ENCODE measurements around the gene MAPKAP1. TPM values are rescaled to one million over a fixed set of nuclear protein-coding genes. Genes with fewer than 3 reads are reported as not detected.
"Not testable (repeated sequence)": the region's sequence is repeated elsewhere in the genome, so short reads cannot be mapped to it uniquely, and the experiment has no call there.

MAPKAP1 gene
- total RNA-seq, 1 donor from 2014 or later: 122 TPM

GRCh38 chr9:125407432-125407973 is 299.5 kb downstream of the MAPKAP1 start:
- DNase-seq (no peak), ATAC-seq (ENCODE audit: poor library complexity) (peak; percentile 16)

DNA sequence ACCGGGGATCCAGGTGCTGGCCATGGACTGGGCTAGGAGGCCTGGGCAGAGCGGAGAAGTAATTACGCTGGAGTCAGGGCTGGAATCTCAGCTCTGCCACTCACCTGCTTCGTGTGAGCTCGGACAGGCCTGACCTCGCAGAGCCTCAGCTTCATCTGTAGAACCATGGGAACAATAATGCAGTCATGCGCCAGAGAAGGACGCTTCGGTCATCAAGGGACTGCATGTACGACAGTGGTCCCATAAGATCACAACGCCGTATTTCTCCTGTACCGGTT is 300.3 kb downstream of the MAPKAP1 start:
- no peak for DNase-seq
- ATAC-seq (ENCODE audit: poor library complexity): no peak
- intact Hi-C loops (cut with DNase I): loop anchor here (5.0 kb wide), 2 partner anchors 221 to 821 kb away; no protein-coding TSS in a partner anchor

More at GRCh38 chr9:125407432-125407973, 299.5 kb downstream of the MAPKAP1 start:
- intact Hi-C loops (cut with DNase I): loop anchor here (5.0 kb wide), 2 partner anchors 220 to 820 kb away; no protein-coding TSS in a partner anchor

DNA sequence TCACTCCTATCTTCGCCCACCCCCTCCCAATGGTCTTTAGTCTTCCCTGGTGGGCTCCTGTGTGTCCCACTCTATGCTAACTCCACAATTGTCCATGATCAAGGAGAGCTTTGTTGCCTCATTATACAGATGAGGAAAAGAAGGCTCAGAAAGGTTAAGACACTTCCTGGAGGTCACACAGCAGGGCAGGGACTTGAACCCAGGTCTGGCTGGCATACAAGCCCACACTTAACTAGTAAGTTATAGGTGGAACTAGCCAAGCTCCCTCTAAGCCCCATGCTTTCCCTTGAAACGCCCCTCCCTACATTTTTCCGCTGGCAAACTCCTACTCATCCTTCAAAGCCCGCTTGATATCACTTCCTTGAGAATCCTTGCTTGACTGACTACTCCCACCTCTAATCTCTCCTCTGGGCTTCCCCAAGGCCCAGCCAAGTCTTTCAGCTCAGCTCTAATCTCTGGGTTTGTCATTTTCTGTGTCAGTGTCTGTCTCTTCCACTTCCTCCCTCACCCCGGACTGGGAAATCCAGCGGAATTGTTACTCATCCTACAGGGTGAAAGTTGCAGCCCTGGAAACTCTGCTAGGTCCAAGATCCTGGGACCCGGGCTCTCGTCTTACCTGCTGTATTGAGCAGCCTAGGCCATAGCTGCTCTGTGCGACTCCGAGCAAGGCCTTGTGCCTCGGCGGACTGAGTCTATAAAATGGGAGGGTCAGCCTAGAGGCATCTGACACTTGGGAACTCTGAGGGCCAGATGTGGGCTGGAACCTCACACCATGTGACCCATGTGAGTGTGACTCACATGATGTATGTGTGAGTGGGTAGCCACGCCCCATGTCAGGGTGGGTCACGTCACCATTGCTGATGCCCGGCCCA is 300.8 kb downstream of the MAPKAP1 start:
- intact Hi-C loops (cut with DNase I): loop anchor here (5.0 kb wide), 2 partner anchors 221 to 821 kb away; no protein-coding TSS in a partner anchor
- ATAC-seq (ENCODE audit: poor library complexity) (no peak), DNase-seq (no peak)

DNA sequence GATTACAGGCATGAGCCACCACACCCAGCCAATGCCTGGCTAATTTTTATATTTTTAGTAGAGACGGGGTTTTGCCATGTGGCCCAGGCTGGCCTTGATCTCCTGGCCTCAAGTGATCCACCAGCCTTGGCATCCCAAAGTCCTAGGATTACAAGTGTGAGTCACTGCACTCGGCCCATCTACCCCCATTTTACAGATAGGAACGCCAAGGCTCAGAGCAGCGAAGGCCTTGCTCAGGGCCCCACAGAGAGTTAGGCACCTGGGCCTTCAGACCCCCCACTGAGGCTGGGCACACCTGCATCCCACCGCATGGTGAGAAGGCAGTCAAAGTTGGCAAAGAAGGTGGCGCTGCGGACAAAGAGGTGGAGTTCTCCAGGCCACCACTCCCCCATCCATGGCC is 302.3 kb downstream of the MAPKAP1 start:
- DNase-seq (no peak), ATAC-seq (ENCODE audit: poor library complexity) (no peak)
- intact Hi-C loops (cut with DNase I): loop anchor here (5.0 kb wide), 2 partner anchors 223 to 823 kb away; no protein-coding TSS in a partner anchor

DNA sequence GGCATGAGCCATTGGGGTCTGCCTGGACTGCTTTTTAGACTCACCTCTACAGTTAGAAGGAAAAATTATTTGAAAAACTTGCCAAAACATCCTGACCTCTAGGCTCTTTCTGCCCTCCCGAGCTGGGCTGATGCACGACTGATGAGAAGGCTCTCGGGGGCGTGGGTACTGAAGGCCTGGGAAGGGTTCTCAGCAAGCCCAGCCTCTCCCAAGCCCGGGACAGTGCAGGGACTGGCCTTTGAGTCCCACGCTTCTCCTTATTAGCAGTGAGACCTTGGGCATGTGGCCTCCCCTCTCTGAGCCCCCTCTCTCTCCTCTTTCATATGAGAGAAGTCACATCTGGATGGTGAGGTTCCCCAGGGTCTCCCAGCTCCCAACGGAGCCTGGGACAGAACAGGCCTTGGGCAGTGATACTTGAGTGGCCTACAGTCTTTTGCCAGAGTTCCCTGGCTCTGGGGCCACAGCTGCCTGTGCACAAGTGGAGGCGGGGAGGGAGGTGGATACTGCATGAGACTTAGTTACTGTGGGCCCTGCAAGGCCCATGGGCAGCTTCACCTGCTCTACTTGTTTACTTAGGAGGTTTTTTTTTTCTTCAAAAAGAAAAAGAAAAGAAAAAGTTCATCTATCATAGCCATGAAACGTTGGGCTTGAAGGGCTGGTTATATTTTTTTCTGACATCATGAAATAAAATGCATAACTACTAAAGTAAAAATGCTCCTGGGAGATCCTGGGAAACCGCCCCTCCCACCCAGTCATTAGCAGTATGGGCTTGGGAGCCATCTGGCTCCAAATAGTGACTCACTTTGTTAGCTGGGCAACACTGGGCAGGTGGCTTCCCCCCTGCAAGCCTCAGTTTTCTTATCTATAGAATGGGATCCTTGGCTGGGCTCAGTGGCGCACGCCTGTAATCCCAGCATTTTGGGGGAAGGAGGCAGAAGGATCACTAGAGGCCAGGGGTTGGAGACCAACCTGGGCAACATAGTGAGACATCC is 306.0 kb downstream of the MAPKAP1 start:
- ATAC-seq (ENCODE audit: poor library complexity): no peak

GRCh38 chr9:125400232-125400631 is 306.8 kb downstream of the MAPKAP1 start:
- ATAC-seq (ENCODE audit: poor library complexity); intact Hi-C loops (cut with DNase I); DNase-seq: not testable (repeated sequence)

More for the DNA sequence above, 306.0 kb downstream of the MAPKAP1 start:
- intact Hi-C loops (cut with DNase I): no loop called here
- no peak for DNase-seq

DNA sequence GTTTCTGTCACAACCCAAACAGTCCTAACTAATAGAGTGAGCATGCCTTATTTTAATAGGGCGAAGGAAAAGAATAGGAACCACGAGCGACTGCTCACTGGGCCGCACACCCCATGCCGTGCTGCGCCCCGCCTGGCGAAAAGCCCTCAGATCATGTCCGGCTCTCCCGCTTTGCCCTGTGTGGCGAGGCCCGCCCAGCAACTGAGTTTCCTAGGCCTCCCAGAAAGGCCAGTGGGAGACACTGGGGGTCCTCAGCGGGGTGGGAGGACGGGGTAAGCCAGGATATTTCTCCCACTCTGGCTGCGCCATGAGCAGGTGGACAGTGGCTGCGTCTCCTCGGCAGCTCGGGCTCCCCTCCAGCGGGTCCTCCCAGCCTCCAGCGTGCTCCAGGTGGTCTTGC is 307.3 kb downstream of the MAPKAP1 start:
- ATAC-seq (ENCODE audit: poor library complexity) (no peak), DNase-seq (no peak)
- intact Hi-C loops (cut with DNase I): no loop called here

DNA sequence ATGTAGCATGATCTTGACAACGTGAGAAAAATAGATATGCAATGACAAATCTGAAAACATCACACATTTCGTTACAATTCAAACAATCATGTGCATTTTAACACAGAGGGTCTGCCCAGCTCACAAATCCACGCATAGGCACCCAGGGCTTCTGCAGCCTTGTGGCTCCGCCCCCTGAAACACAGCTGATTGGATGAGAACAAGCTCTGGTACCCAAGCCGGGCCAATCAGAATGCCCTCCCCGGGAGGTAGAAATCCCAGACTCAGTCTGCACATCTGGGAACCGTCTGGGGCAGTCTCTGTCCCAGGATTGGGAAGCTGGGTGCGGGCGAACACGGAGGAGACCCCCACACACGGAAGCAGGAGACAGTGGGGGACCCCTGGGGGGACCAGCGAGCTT is 307.8 kb downstream of the MAPKAP1 start:
- ATAC-seq (ENCODE audit: poor library complexity) (no peak), DNase-seq (no peak)
- intact Hi-C loops (cut with DNase I): no loop called here

- intact Hi-C loops (cut with DNase I): no loop called here
- DNase-seq (no peak), ATAC-seq (ENCODE audit: poor library complexity) (no peak)
Measured at GRCh38 chr9:125398243-125398642, 308.8 kb downstream of the MAPKAP1 start.

GRCh38 chr9:125397736-125398135 is 309.3 kb downstream of the MAPKAP1 start:
- DNase-seq: no peak
- intact Hi-C loops (cut with DNase I): no loop called here
- no peak for ATAC-seq (ENCODE audit: poor library complexity)

DNA sequence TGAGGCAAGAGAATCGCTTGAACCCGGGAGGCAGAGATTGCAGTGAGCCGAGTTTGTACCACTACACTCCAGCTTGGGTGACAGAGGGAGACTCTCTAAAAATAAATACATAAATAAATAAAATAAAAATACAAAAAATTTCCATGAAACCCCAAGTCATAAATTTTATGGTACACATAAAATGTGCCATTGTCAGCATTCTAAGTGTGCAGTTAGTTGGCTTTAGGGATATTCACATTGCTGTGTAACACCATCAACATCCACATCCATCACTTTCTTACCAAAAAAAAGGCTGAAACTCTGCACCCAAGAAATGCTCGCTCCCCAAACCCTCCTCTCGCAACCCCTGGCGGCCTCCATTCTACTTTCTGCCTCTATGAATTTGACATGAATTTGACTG is 310.2 kb downstream of the MAPKAP1 start:
- ATAC-seq (ENCODE audit: poor library complexity) (no peak), DNase-seq (no peak)
- intact Hi-C loops (cut with DNase I): no loop called here

- ATAC-seq (ENCODE audit: poor library complexity): no peak
- intact Hi-C loops (cut with DNase I): no loop called here
- DNase-seq: no peak
Measured at GRCh38 chr9:125393426-125393825, 313.6 kb downstream of the MAPKAP1 start.

- ATAC-seq (ENCODE audit: poor library complexity) (no peak), DNase-seq (no peak)
- intact Hi-C loops (cut with DNase I): no loop called here
Measured at GRCh38 chr9:125391704-125392103, 315.3 kb downstream of the MAPKAP1 start.

- ATAC-seq (ENCODE audit: poor library complexity): no peak
- intact Hi-C loops (cut with DNase I): no loop called here
- DNase-seq: no peak
Measured at GRCh38 chr9:125388978-125389377, 318.0 kb downstream of the MAPKAP1 start.

DNA sequence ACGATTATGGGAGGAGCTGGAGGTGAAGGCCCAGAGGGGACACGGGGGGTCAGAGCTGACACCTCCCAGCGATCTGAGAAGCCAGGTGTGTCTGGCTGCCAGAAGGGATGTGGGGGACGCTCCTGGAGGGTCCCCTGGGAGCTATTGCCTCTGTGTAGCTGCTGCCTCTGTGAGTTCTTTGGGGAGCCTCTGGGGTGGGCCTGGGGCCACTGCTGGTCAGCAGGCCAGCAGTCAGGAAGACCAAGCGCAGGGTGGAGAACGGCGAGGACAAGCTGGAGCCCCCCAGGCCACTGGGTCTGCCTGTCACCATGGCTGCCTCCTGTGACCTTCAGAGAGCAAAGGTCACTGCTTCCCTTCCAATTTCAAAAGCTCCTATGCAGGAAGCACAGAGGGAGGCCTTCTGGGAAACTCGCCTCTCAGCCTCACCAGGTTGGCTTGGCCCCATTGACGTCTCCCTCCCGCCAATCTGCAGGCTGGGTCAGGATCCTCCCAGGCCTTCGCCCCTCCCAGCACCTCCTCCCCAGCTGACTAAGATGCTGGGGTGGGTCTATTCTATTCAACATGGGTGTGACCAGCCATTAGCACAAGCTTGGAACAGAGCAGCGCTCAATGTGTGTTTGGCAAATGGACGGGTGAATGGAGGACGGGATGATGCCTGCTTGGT is 319.0 kb downstream of the MAPKAP1 start:
- no peak for ATAC-seq (ENCODE audit: poor library complexity)
- DNase-seq: no peak
- intact Hi-C loops (cut with DNase I): no loop called here
